HEK293 (cell line): Measurements from ENCODE around the gene TRMU.

ENCODE experiments used
- BCL11B ChIP-seq: fragments of 450-650 bp; formaldehyde crosslinking; IDR thresholded peaks from 2 replicates; pipeline ENCODE4 v1.5.1; 2016; ENCODE audit warnings: low read depth, missing biosample characterization, missing genetic modification characterization
- HOXC10 ChIP-seq: sonication (generic); formaldehyde crosslinking; IDR thresholded peaks from 2 replicates; pipeline ENCODE4 v1.8.1; 2023; ENCODE audit warnings: mild to moderate bottlenecking, missing genetic modification reagents
- KLF1 ChIP-seq: fragments of 450-650 bp; formaldehyde crosslinking; IDR thresholded peaks from 2 replicates; pipeline ENCODE4 v1.5.1; 2016; ENCODE audit warnings: missing biosample characterization, missing genetic modification characterization
- MEIS1 ChIP-seq: sonication (generic); formaldehyde crosslinking; IDR thresholded peaks from 2 replicates; pipeline ENCODE4 v1.8.1; 2022; ENCODE audit warnings: missing genetic modification reagents, mild to moderate bottlenecking, borderline replicate concordance
- MYNN ChIP-seq: fragments of 450-650 bp; formaldehyde crosslinking; IDR thresholded peaks from 2 replicates; pipeline ENCODE4 v1.5.1; 2016; ENCODE audit warnings: missing biosample characterization, missing genetic modification characterization, borderline replicate concordance
- MZF1 ChIP-seq: fragments of 450-650 bp; formaldehyde crosslinking; IDR thresholded peaks from 2 replicates; pipeline ENCODE4 v1.5.1; 2017; ENCODE audit warnings: missing biosample characterization, missing genetic modification characterization, borderline replicate concordance
- SCRT1 ChIP-seq: fragments of 450-650 bp; formaldehyde crosslinking; IDR thresholded peaks from 2 replicates; pipeline ENCODE4 v1.5.1; 2016; ENCODE audit warnings: missing biosample characterization, missing genetic modification characterization, borderline replicate concordance
- SCRT2 ChIP-seq: fragments of 450-650 bp; formaldehyde crosslinking; IDR thresholded peaks from 2 replicates; pipeline ENCODE4 v1.5.1; 2016; ENCODE audit warnings: missing biosample characterization, missing genetic modification characterization
- ZBTB17 ChIP-seq: fragments of 450-650 bp; formaldehyde crosslinking; IDR thresholded peaks from 2 replicates; pipeline ENCODE4 v1.5.1; 2016; ENCODE audit warnings: missing biosample characterization, missing genetic modification characterization
- ZEB2 ChIP-seq: fragments of 450-650 bp; formaldehyde crosslinking; IDR thresholded peaks from 2 replicates; pipeline ENCODE4 v1.5.1; 2016; ENCODE audit warnings: missing biosample characterization, missing genetic modification characterization
- ZFP37 ChIP-seq: fragments of 450-650 bp; formaldehyde crosslinking; IDR thresholded peaks from 2 replicates; pipeline ENCODE4 v1.5.1; 2016; ENCODE audit warnings: missing biosample characterization, missing genetic modification characterization
- ZIC2 ChIP-seq: fragments of 450-650 bp; formaldehyde crosslinking; IDR thresholded peaks from 2 replicates; pipeline ENCODE4 v1.5.1; 2016; ENCODE audit warnings: missing biosample characterization, missing genetic modification characterization
- ZNF155 ChIP-seq: fragments of 450-650 bp; formaldehyde crosslinking; IDR thresholded peaks from 2 replicates; pipeline ENCODE4 v1.5.1; 2016; ENCODE audit warnings: missing biosample characterization, missing genetic modification characterization
- ZNF335 ChIP-seq: fragments of 450-650 bp; formaldehyde crosslinking; conservative IDR thresholded peaks from 2 replicates; pipeline ENCODE4 v1.5.1; 2016; ENCODE audit warnings: missing biosample characterization, missing genetic modification characterization
- ZNF501 ChIP-seq: fragments of 450-650 bp; formaldehyde crosslinking; IDR thresholded peaks from 2 replicates; pipeline ENCODE4 v1.5.1; 2016; ENCODE audit warnings: missing biosample characterization, missing genetic modification characterization
- ZNF548 ChIP-seq: fragments of 450-650 bp; formaldehyde crosslinking; IDR thresholded peaks from 2 replicates; pipeline ENCODE4 v1.5.1; 2016; ENCODE audit warnings: missing biosample characterization, missing genetic modification characterization
- ZNF626 ChIP-seq: fragments of 450-650 bp; sonication (Bioruptor Pico); formaldehyde crosslinking; IDR thresholded peaks from 2 replicates; pipeline ENCODE4 v1.5.1; 2018; ENCODE audit warnings: missing biosample characterization, missing genetic modification characterization, inconsistent platforms
- ZNF660 ChIP-seq: fragments of 450-650 bp; IDR thresholded peaks from 2 replicates; pipeline ENCODE4 v1.5.1; 2018; ENCODE audit warnings: missing biosample characterization, mild to moderate bottlenecking, missing genetic modification characterization
- ZNF670 ChIP-seq: fragments of 450-650 bp; formaldehyde crosslinking; IDR thresholded peaks from 2 replicates; pipeline ENCODE4 v1.5.1; 2016; ENCODE audit warnings: missing biosample characterization, missing genetic modification characterization, low read depth
- ZNF791 ChIP-seq: fragments of 450-650 bp; formaldehyde crosslinking; IDR thresholded peaks from 2 replicates; pipeline ENCODE4 v1.5.1; 2016; ENCODE audit warnings: missing biosample characterization, missing genetic modification characterization
- TF ChIP-seq, protein P1 (sequence below): fragments of 450-650 bp; formaldehyde crosslinking; IDR thresholded peaks from 2 replicates; pipeline ENCODE4 v1.5.1; 2016; ENCODE audit warnings: missing biosample characterization, missing genetic modification characterization, low read depth
- TF ChIP-seq, protein P2 (sequence below): fragments of 450-650 bp; formaldehyde crosslinking; IDR thresholded peaks from 2 replicates; pipeline ENCODE4 v1.5.1; 2016; ENCODE audit warnings: missing biosample characterization, missing genetic modification characterization, borderline replicate concordance
- TF ChIP-seq, protein P3 (sequence below): fragments of 450-650 bp; IDR thresholded peaks from 2 replicates; pipeline ENCODE4 v1.5.1; 2018; ENCODE audit warnings: missing biosample characterization, mild to moderate bottlenecking, missing genetic modification characterization
- TF ChIP-seq, protein P4 (sequence below): fragments of 450-650 bp; formaldehyde crosslinking; IDR thresholded peaks from 2 replicates; pipeline ENCODE4 v1.5.1; 2016; ENCODE audit warnings: missing biosample characterization, missing genetic modification characterization
- TF ChIP-seq, protein P5 (sequence below): fragments of 450-650 bp; IDR thresholded peaks from 2 replicates; pipeline ENCODE4 v1.5.1; 2018; ENCODE audit warnings: missing biosample characterization, missing genetic modification characterization
- TF ChIP-seq, protein P6 (sequence below): fragments of 450-650 bp; formaldehyde crosslinking; IDR thresholded peaks from 2 replicates; pipeline ENCODE4 v1.5.1; 2016; ENCODE audit warnings: missing biosample characterization, missing genetic modification characterization, low read depth
- TF ChIP-seq, protein P7 (sequence below): fragments of 450-650 bp; formaldehyde crosslinking; IDR thresholded peaks from 2 replicates; pipeline ENCODE4 v1.5.1; 2016; ENCODE audit warnings: missing biosample characterization, missing genetic modification characterization

TRMU gene

DNA sequence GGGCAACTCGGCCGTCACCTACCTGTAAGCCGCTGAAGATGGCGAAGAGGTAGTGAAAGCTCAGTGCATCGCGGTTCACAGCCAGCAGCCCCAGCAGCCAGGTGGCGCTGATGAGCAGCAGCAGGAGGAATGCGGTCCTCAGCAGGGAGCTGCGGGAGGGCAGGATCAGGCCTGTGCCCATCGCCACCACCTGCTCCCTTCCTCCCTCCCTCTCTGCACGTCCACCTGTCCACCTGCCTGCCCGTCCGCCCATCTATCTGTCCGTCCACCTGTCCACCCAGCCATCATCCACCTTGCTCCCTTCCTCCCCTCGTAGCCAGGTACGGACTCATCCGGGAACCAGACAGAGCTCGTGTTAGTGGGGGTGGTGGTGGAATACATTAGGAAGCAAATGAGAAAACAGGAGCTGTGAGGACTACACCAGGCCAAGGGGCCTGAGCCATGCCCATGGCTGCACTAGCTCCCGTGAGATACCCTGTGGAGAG lies 32.2 kb downstream of the TRMU start (continued):
- TF ChIP-seq, protein P1, sequence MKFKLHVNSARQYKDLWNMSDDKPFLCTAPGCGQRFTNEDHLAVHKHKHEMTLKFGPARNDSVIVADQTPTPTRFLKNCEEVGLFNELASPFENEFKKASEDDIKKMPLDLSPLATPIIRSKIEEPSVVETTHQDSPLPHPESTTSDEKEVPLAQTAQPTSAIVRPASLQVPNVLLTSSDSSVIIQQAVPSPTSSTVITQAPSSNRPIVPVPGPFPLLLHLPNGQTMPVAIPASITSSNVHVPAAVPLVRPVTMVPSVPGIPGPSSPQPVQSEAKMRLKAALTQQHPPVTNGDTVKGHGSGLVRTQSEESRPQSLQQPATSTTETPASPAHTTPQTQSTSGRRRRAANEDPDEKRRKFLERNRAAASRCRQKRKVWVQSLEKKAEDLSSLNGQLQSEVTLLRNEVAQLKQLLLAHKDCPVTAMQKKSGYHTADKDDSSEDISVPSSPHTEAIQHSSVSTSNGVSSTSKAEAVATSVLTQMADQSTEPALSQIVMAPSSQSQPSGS: no peak
- TF ChIP-seq, protein P2, sequence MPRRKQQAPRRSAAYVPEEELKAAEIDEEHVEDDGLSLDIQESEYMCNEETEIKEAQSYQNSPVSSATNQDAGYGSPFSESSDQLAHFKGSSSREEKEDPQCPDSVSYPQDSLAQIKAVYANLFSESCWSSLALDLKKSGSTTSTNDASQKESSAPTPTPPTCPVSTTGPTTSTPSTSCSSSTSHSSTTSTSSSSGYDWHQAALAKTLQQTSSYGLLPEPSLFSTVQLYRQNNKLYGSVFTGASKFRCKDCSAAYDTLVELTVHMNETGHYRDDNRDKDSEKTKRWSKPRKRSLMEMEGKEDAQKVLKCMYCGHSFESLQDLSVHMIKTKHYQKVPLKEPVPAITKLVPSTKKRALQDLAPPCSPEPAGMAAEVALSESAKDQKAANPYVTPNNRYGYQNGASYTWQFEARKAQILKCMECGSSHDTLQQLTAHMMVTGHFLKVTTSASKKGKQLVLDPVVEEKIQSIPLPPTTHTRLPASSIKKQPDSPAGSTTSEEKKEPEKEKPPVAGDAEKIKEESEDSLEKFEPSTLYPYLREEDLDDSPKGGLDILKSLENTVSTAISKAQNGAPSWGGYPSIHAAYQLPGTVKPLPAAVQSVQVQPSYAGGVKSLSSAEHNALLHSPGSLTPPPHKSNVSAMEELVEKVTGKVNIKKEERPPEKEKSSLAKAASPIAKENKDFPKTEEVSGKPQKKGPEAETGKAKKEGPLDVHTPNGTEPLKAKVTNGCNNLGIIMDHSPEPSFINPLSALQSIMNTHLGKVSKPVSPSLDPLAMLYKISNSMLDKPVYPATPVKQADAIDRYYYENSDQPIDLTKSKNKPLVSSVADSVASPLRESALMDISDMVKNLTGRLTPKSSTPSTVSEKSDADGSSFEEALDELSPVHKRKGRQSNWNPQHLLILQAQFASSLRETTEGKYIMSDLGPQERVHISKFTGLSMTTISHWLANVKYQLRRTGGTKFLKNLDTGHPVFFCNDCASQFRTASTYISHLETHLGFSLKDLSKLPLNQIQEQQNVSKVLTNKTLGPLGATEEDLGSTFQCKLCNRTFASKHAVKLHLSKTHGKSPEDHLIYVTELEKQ (tag by site-specific recombination): no peak
- TF ChIP-seq MYNN (tag by site-specific recombination): no peak
- TF ChIP-seq, protein P3, sequence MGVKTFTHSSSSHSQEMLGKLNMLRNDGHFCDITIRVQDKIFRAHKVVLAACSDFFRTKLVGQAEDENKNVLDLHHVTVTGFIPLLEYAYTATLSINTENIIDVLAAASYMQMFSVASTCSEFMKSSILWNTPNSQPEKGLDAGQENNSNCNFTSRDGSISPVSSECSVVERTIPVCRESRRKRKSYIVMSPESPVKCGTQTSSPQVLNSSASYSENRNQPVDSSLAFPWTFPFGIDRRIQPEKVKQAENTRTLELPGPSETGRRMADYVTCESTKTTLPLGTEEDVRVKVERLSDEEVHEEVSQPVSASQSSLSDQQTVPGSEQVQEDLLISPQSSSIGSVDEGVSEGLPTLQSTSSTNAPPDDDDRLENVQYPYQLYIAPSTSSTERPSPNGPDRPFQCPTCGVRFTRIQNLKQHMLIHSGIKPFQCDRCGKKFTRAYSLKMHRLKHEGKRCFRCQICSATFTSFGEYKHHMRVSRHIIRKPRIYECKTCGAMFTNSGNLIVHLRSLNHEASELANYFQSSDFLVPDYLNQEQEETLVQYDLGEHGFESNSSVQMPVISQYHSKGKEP: no peak
- TF ChIP-seq ZNF660 (tag by site-specific recombination): no peak
- TF ChIP-seq BCL11B: no peak
- TF ChIP-seq, protein P4, sequence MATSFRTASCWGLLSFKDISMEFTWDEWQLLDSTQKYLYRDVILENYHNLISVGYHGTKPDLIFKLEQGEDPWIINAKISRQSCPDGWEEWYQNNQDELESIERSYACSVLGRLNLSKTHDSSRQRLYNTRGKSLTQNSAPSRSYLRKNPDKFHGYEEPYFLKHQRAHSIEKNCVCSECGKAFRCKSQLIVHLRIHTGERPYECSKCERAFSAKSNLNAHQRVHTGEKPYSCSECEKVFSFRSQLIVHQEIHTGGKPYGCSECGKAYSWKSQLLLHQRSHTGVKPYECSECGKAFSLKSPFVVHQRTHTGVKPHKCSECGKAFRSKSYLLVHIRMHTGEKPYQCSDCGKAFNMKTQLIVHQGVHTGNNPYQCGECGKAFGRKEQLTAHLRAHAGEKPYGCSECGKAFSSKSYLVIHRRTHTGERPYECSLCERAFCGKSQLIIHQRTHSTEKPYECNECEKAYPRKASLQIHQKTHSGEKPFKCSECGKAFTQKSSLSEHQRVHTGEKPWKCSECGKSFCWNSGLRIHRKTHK (tag by site-specific recombination): no peak
- TF ChIP-seq ZIC2 (tag by site-specific recombination): peak; percentile 60
- TF ChIP-seq, protein P5, sequence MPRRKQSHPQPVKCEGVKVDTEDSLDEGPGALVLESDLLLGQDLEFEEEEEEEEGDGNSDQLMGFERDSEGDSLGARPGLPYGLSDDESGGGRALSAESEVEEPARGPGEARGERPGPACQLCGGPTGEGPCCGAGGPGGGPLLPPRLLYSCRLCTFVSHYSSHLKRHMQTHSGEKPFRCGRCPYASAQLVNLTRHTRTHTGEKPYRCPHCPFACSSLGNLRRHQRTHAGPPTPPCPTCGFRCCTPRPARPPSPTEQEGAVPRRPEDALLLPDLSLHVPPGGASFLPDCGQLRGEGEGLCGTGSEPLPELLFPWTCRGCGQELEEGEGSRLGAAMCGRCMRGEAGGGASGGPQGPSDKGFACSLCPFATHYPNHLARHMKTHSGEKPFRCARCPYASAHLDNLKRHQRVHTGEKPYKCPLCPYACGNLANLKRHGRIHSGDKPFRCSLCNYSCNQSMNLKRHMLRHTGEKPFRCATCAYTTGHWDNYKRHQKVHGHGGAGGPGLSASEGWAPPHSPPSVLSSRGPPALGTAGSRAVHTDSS (tag by site-specific recombination): no peak
- TF ChIP-seq ZNF501 (tag by site-specific recombination): no peak
- 0 out of 2 replicates have a peak, but pooled peaks have one; percentile 34 for TF ChIP-seq ZFP37 (tag by site-specific recombination)
- TF ChIP-seq, protein P6, sequence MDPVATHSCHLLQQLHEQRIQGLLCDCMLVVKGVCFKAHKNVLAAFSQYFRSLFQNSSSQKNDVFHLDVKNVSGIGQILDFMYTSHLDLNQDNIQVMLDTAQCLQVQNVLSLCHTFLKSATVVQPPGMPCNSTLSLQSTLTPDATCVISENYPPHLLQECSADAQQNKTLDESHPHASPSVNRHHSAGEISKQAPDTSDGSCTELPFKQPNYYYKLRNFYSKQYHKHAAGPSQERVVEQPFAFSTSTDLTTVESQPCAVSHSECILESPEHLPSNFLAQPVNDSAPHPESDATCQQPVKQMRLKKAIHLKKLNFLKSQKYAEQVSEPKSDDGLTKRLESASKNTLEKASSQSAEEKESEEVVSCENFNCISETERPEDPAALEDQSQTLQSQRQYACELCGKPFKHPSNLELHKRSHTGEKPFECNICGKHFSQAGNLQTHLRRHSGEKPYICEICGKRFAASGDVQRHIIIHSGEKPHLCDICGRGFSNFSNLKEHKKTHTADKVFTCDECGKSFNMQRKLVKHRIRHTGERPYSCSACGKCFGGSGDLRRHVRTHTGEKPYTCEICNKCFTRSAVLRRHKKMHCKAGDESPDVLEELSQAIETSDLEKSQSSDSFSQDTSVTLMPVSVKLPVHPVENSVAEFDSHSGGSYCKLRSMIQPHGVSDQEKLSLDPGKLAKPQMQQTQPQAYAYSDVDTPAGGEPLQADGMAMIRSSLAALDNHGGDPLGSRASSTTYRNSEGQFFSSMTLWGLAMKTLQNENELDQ: no peak
- no peak for TF ChIP-seq ZNF670 (tag by site-specific recombination)
- TF ChIP-seq HOXC10 (CRISPR knock-in tag): no peak
- TF ChIP-seq, protein P7, sequence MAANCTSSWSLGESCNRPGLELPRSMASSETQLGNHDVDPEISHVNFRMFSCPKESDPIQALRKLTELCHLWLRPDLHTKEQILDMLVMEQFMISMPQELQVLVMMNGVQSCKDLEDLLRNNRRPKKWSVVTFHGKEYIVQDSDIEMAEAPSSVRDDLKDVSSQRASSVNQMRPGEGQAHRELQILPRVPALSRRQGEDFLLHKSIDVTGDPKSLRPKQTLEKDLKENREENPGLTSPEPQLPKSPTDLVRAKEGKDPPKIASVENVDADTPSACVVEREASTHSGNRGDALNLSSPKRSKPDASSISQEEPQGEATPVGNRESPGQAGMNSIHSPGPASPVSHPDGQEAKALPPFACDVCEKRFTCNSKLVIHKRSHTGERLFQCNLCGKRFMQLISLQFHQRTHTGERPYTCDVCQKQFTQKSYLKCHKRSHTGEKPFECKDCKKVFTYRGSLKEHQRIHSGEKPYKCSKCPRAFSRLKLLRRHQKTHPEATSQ (tag by site-specific recombination): no peak
- no peak for TF ChIP-seq MEIS1 (CRISPR knock-in tag)
- no peak for TF ChIP-seq ZNF548 (tag by site-specific recombination)
- TF ChIP-seq ZBTB17 (tag by site-specific recombination): peak; percentile 56
- no peak for TF ChIP-seq SCRT2 (tag by site-specific recombination)
- 0 out of 2 replicates have a peak, but pooled peaks have one; percentile 19 for TF ChIP-seq ZEB2 (tag by site-specific recombination)
- no peak for TF ChIP-seq SCRT1
- no peak for TF ChIP-seq MZF1 (tag by site-specific recombination)
- TF ChIP-seq KLF1 (tag by site-specific recombination): 0 out of 2 replicates have a peak, but pooled peaks have one; percentile 40
- no peak for TF ChIP-seq ZNF155
- TF ChIP-seq ZNF626 (tag by site-specific recombination): no peak
- no peak for TF ChIP-seq ZNF791 (tag by site-specific recombination)
- TF ChIP-seq ZNF335: no peak; the same call in none of the 2 replicates
